ENCODE results near the gene KCNJ6.
"Not testable (repeated sequence)": the region's sequence is repeated elsewhere in the genome, so short reads cannot be mapped to it uniquely, and the experiment has no call there.

The KCNJ6 gene

DNA sequence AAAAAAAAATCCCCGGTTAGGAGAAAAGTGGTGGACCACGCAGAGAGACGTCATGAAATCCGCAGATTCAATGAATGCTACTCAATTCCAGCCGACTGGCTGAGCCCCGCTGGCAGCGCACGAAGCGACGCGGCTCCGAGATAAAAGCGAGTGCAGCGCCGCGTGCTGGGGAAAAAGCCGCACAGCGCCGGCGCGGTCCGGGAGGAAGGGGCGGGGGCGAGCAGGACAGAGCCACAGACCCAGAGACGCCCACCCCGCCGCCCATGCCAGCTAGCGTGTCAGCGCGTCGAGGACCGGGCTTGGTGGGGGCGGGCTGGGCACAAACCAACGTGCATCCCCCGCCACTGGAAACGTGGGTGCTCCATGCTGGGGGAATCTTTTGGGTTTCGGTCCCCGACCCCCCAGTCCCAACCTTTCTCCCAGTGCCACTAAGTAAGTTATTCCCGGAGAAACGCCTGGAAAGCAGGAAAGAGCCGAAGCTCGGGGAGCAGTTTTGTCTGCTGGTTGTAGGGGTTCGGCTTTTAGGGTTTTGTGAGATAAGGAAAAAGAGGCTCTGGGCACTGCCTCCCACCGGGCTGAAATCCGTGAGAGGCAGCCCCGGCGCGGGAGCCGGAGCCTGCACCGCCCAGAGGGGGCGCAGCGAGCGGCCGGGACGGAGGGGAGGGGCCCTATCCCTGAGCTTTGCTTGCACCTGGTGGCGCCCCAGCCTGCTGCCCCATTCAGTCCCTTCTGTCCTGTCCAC, at the start of gene KCNJ6:
TSS of gene KCNJ6 (minus strand) at position 148 of the 742 bp plus-strand sequence. CDS start 75,775 bp downstream, outside the sequence.
- DNase-seq (ENCODE audit: low spot score): peak; percentile 84

GRCh38 chr21:37965088-37965805, 49.0 kb upstream of the KCNJ6 start:
- DNase-seq (ENCODE audit: low spot score): no peak

DNA sequence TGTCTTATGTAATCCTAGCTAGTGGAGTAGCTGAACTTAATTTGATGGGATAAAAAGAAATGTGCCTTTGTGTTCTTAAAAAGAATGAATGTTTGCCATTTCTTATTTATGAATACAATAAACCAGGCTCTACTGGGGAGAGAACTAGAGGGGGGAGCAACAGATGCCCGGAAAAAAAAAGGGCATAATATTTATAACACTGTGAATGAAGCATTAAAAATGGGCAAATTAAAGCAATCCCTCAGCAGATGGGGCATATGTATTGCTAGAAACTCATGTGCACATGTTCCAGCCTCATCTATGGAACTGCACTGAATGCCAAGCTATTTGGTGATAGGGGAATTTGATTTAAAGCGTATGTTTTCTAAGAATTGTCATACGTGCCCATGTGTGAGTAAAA, 42.3 kb upstream of the KCNJ6 start:
- DNase-seq (ENCODE audit: low spot score): no peak

- no peak for DNase-seq (ENCODE audit: low spot score)
These were observed 40.5 kb upstream of the KCNJ6 start for GRCh38 chr21:37956772-37957171.

DNA sequence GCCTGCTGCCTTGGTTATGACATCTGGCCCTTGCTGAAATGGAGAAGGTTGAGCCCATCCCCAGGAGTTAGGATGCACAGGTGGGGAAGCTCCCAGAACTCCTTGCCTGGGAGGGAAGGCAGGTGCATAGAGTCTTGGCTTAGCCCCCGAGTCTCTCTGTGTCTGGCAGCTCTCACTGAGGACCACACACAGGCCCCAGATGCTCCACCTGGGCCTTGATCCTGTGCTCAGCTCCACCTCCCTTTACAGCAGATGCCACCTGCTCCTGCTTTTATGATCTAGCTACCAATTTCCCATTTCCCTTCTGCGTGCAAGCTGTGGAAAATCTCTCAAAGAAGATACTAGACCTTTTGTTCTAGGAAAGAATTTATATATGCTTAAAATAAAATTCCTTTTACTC, 28.8 kb upstream of the KCNJ6 start:
- no peak for DNase-seq (ENCODE audit: low spot score)

DNA sequence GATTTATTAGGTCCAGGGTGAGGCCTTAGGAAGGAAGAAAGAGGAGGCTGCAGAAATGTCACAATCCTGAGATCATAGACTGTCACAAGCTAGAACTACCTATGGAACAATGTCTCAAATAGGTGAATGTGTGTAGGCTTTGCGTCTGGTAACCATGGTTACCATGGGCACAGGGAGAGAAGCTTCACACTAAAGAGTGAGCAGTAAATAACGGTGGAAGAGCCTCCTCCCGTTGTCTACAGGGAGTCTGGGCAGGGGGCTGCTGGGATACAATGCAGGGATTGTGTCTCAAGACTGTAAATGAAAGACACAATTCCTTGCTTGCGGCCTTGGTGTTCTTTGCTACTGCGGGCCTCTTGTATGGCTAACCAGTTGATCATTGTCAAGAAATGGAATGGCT, 28.2 kb upstream of the KCNJ6 start:
- no peak for DNase-seq (ENCODE audit: low spot score)

- no peak for DNase-seq (ENCODE audit: low spot score)
These were observed 24.4 kb upstream of the KCNJ6 start for GRCh38 chr21:37940691-37941090.

DNA sequence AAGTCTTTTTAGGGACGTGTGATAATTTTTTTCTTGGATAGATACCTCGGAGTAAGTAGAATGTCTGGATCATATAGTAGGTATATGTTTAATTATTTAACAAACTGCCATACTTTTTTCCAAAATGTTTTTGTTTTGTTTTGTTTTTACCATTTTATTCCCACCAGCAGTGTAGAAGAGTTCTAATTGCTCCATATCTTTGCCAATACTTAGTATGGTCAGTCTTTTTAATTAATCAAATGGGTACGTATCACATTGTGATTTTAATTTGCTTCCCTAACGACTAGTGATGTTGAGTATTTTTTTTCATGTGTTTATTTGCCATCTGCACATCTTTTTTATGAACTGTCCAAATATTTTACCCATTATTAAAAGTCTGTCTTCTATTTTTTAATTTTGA, 23.6 kb upstream of the KCNJ6 start:
- no peak for DNase-seq (ENCODE audit: low spot score)

DNA sequence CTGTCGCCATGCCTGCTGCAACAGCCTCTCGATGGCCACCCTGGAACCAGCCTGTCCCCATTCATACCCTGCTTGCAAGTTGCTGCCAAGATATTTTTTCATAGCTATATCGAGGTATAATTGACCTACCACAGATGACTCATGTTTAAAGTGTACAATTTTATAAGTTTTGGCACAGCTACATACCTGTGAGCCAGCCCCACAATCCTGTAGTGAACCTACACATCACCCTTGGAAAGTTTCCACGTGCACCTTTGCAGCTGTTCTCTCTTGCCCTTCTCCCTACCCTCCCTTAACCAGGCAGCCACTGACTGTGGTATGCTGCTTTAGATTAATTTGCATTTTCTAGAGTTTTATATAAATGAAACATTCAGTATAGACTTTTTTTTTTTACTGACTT, 23.0 kb upstream of the KCNJ6 start:
- DNase-seq (ENCODE audit: low spot score): no peak

DNA sequence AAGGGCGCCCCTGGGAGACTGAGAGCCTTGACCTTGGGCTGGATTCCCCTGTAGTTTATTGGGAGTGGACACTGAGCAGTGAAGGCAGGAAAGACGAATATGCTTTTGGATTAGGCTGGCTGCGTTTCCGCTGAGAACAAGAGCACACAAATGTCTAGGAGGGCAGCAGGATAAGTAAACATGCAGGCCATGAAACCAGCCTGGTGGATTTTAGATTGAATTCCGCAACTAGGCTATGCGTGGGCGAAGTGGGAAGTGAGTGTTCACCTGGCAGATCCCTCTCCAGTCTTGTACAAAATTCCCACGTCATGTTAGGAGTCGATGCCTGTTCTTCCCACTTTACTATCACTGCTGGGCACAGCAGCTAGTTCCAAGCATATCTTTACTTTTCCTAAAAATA, 21.4 kb upstream of the KCNJ6 start:
- DNase-seq (ENCODE audit: low spot score): no peak

DNA sequence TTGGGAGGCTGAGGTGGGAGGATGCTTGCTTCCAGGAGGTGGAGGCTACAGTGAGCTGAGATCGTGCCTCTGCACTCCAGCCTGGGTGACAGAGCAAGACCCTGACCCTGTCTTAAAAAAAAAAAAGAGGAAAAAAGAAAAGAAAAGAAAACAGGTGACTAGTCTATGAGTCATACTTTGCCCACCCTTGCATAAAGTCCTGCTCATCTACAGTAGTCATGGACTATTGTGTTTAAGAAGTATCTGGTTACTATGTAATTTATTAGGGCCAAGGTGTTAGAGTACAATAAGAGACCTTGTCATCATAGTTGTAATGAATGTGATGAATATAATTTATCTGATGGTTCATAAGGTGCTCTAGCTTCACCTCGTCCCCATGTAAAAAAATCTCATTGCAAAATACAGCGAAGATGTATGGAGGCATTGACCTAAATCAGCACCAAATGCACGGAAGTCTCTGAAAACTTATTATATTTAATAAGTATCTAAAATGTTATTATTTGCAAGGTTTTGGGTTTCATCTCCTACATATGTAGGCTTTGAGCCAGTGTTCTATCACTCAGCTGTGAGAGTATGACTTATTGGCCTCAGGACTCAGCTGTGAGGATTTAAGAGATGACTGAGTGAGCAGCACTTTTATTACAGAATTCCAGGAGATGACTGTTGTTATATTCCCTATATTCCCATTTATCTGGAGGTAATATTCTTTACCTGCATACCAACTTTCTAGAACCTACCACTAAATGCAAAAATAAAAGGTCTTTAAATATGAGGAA, 19.9 kb upstream of the KCNJ6 start:
- no peak for DNase-seq (ENCODE audit: low spot score)

- DNase-seq (ENCODE audit: low spot score): no peak
These were observed 16.7 kb upstream of the KCNJ6 start for GRCh38 chr21:37932936-37933335.

GRCh38 chr21:37927711-37928110, 11.5 kb upstream of the KCNJ6 start:
- DNase-seq (ENCODE audit: low spot score): no peak

DNA sequence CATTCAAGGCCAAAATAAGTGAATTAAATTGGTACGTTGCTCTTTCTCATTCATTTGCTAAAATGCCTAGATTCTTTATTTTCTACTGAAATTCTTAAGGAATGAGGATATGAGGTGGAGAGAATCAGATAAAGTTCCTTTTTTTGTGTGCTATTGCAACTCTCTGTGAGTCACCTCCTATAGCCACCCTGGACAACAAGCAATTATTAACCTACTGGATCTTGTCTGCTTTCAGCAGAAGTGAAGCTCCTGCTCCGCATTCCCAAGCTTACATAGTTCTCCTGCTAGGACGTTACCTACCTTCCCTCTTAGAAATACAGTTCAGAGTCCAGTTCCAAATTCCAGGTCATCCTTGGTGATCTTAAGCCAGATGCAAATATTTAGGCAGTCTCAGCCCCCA, 4.8 kb upstream of the KCNJ6 start:
- no peak for DNase-seq (ENCODE audit: low spot score)

DNA sequence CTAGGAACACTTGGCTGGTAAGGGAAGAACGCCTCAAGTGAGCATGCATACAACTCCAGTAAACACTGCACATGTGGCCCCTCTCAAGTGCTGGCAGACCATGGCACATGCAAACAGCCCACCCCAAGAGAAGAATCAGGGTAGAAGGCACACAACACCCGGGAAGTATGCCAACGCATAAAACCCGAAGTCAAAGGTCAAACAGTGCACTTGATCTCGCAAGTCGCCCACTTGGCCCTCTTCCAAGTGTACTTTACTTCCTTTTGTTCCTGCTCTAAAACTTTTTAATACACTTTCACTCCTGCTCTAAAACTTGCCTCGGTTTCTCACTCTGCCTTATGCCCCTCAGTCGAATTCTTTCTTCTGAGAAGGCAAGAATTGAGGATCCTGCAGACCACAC, 4.0 kb upstream of the KCNJ6 start:
- not testable (repeated sequence) for DNase-seq (ENCODE audit: low spot score)

- peak; percentile 67 for DNase-seq (ENCODE audit: low spot score)
These were observed 1.4 kb upstream of the KCNJ6 start for GRCh38 chr21:37917612-37918011.

GRCh38 chr21:37915941-37916309, 332 bp downstream of the KCNJ6 start:
- DNase-seq (ENCODE audit: low spot score): peak; percentile 28

DNA sequence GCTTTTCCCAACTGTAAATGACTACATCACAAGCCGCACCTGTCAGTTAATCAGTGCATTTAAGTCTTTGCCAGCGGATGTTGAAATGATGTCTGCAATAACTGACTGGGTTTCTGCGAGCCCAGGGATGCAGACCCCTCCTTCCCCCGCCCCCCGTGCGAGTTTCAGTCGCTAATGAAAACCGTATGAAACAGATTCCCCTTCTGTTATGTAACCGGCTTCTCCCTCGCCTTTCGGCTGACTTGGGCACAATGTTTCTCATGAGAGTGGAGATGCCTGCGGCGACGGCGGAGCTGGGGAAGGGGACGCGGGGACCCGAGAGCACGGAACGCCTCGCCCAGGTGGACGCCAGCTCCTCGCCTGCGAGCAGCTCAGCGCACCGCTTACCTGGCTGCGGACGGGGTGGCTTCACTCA, 753 bp downstream of the KCNJ6 start:
- DNase-seq (ENCODE audit: low spot score): no peak

DNA sequence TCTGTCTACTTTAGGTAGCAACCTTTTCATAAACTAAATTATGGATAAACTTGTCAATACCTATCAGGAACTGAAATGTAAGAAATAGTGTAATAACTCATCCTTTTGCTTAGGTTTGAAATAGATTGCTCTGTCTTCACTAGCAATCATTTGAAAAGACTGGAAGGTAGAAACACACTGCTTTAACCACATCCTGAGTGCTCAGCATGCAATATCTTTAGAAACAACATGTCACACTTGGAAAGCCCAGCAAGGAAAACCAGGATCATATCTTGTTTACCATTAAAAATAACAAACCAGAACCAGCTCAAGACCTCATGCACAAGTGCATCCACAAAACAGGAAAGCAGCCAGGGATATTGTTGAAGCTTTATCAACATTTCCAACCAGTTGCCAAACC, 3.6 kb downstream of the KCNJ6 start:
- no peak for DNase-seq (ENCODE audit: low spot score)

DNA sequence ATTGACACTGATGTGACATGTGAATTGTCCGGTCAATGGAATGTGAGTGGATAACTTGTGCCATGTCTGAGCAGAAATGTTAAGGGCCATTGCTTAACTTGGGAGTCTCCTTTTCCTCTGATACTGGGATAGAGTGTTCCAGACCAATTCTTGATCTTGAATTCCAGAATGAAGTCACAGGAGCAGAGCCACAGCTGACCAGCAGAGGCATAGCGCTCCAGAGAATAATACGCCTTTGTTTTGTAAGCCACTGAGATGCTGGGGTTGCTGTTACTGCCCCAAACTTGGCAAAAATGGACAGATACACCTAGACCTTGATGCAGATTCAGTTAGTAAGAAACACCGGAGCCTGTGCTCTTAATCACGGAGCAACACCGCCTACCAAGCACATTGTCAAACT, 6.3 kb downstream of the KCNJ6 start:
- DNase-seq (ENCODE audit: low spot score): no peak

GRCh38 chr21:37908691-37909090, 7.6 kb downstream of the KCNJ6 start:
- DNase-seq (ENCODE audit: low spot score): no peak

- DNase-seq (ENCODE audit: low spot score): no peak
These were observed 9.2 kb downstream of the KCNJ6 start for GRCh38 chr21:37907076-37907475.

DNA sequence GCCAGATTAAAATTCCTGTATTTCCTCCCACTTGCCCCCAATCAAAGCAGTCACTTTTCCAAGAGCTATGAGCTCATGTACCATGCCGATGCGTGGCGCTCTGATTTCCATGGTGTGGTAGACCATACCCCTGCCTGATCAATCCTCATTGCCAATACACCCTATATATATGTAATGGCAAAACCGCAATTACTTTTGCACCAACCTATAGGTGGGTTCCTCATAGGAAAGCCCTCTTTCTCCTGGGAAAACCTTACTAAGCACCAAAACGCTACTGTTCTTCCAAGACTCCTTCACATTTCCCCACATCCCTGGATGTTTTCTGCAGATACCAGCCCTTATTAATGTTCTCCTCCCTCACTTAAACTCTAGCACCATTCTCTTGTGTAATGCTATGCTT, 11.0 kb downstream of the KCNJ6 start:
- DNase-seq (ENCODE audit: low spot score): no peak
